Heart left ventricle (tissue), 16 donors: Measurements from ENCODE around the gene GNA14. TPM values are rescaled to one million over a fixed set of nuclear protein-coding genes. Genes with fewer than 3 reads are reported as not detected.

Source experiments
- ATAC-seq, 4 donors: fragments of 200-7000 bp; cut with Tn5 transposase; one replicate each; pipeline ENCODE4 v1.9.1; 2020 to 2022; ENCODE audit warnings: moderate library complexity in 4 of 4, mild to moderate bottlenecking in 3 of 4, moderate number of reproducible peaks in 1 of 4
- DNase-seq, 5 donors: peaks; one replicate each; pipeline ENCODE4 v3.0.0-alpha.2; 2020
- H3K27ac ChIP-seq, 12 donors: fragments of 200-600 bp; sonication (generic) in 4 of 12; one replicate each; pipeline versions ENCODE4 v1.5.0 to v1.8.0; 2016 to 2022; ENCODE audit warnings: mild to moderate bottlenecking in 2 of 12
- H3K27me3 ChIP-seq, 9 donors: fragments of 200-600 bp; sonication (generic) in 2 of 9; one replicate each; pipeline versions ENCODE4 v1.5.1 to v1.8.0; 2016 to 2022; ENCODE audit warnings: mild to moderate bottlenecking in 3 of 9
- H3K36me3 ChIP-seq, 9 donors: fragments of 200-600 bp; sonication (generic) in 2 of 9; one replicate each; pipeline versions ENCODE4 v1.5.0 to v1.8.0; 2018 to 2022; ENCODE audit warnings: mild to moderate bottlenecking in 2 of 9
- H3K4me1 ChIP-seq, 12 donors: fragments of 200-600 bp; sonication (generic) in 4 of 12; one replicate each; pipeline versions ENCODE4 v1.5.0 to v1.8.0; 2016 to 2022; ENCODE audit warnings: mild to moderate bottlenecking in 3 of 12
- H3K4me3 ChIP-seq, 12 donors: fragments of 200-600 bp; sonication (generic) in 4 of 12; one replicate each; pipeline versions ENCODE4 v1.5.0 to v1.8.0; 2017 to 2022; ENCODE audit warnings: mild to moderate bottlenecking in 9 of 12, moderate library complexity in 4 of 12
- H3K9me3 ChIP-seq, 12 donors: fragments of 200-600 bp; sonication (generic) in 4 of 12; one replicate each; pipeline versions ENCODE4 v1.5.0 to v1.8.0; 2016 to 2022; ENCODE audit warnings: mild to moderate bottlenecking in 1 of 12
- CTCF ChIP-seq, 12 donors: fragments of 200-600 bp; sonication (generic) in 4 of 12; IDR thresholded peaks; one replicate each; pipeline versions ENCODE4 v1.5.0 to v1.8.0; 2018 to 2022; ENCODE audit warnings: antibody characterized with exemption in 12 of 12, mild to moderate bottlenecking in 5 of 12
- POLR2A ChIP-seq, 2 donors: fragments of 450-650 bp; IDR thresholded peaks; one replicate each; pipeline ENCODE4 v1.6.1; 2017; ENCODE audit warnings: antibody characterized with exemption in 2 of 2, mild to moderate bottlenecking in 2 of 2, moderate library complexity in 2 of 2
- WGBS, 4 donors: extraction: QIAGEN DNeasy Blood & Tissue Kit in 2 of 4; methylation state at CpG; one replicate each; pipeline versions ENCODE4 v1.1.5 to v1.1.7; 2013 to 2018; 5-methylcytosine and 5-hydroxymethylcytosine counted together
- intact Hi-C, 10 donors: fragments of 100-400 bp; cut with DNase I; formaldehyde crosslinking; loops; one replicate each; pipeline versions ENCODE4 v1.11.1 to v1.14.2; 2022
- polyA plus RNA-seq, 2 donors: library from polyadenylated mRNA; stranded (reverse); fragments of 200-250 nt; gene quantifications; one replicate each; pipeline ENCODE4 v1.2.3, GENCODE V29; 2013
- total RNA-seq, 9 donors: library from RNA; depleted of rRNA in 2 of 9; stranded (reverse); fragments of >200 nt in 2 of 9; fragmentation: NEBNext Ultra II Directional in 3 of 9; extraction: Animal tissue kit (Norgen Biotek cat#: 25700) in 3 of 9; gene quantifications; one replicate each; pipeline versions ENCODE4 v1.1.0 to v1.2.4, GENCODE V29; 2016 to 2023
- donor health status: ischemic (EF 13 %, LVEDD 7.1; RV severe dilation, severe dysfunction).
- donor health status: healthy with polysubstance abuse.
- donor health status: DM: no; HTN: yes; CAD: no.
- donor health status: DM: no; HTN: no; CAD: no.
- donor health status: ischemic (EF 25% LVEDD 6.9; RV normal size, moderate dysfunction).
- donor health status: ischemic (EF 25% LVEDD 5.7; RV mildly dilated, moderate dysfunction).
- donor health status: healthy.
- donor health status: DM: yes; HTN: yes; CAD: no.
- donor health status: ischemic (EF 35%, LVEDD 5.7; RV mildly dilated, moderate dysfunction).
- donor health status: nonischemic (EF 11% LVEDD 7.7; RV severe dilation, severe dysfunction).
- donor health status: DM: yes; HTN: yes; CAD: no.
- donor health status: PGD.
- donor health status: ischemic (EF 29% LVEDD 5.4; RV normal size, mild dysfunction).
- donor health status: nonischemic (EF 23%, LVEDD 6.1; RV moderate dilation, normal function).

Gene GNA14
- total and polyA plus RNA-seq, 11 donors, result 0.38 to 6.5 (median 1.3) TPM

GRCh38 chr9:77680581-77680980, 32.5 kb upstream of the GNA14 start:
- no peak for DNase-seq
- intact Hi-C loops, result no loop called here
- H3K4me3 ChIP-seq, result no peak overlapping the region
- H3K27ac ChIP-seq, result no peak overlapping the region
- H3K27me3 ChIP-seq, result no peaks in the 10 kb centered on the region
- ATAC-seq, result no peak
- WGBS, 4 donors, result 67 to 77% (median 73%) methylated on average over 5 of the region's 5 CpGs
- peaks cover 0 to 3% (median 0%) of the 10 kb centered on the region in 12 donors for H3K9me3 ChIP-seq
- TF ChIP-seq POLR2A (IDR thresholded peaks at IDR 0.05) (no peak), CTCF (IDR thresholded peaks at IDR 0.05) (no peak)
- peaks cover 0 to 8% (median 0%) of the 10 kb centered on the region in 12 donors for H3K4me1 ChIP-seq
- H3K36me3 ChIP-seq, result no peaks in the 10 kb centered on the region

GRCh38 chr9:77679661-77680368, 31.7 kb upstream of the GNA14 start:
- ATAC-seq (no peak), DNase-seq (no peak)
- peaks cover 0 to under 1% (median 0%) of the 10 kb centered on the region in 12 donors for H3K9me3 ChIP-seq
- TF ChIP-seq CTCF (IDR thresholded peaks at IDR 0.05) (no peak), POLR2A (IDR thresholded peaks at IDR 0.05) (no peak)
- peaks cover 0 to 8% (median 0%) of the 10 kb centered on the region in 12 donors for H3K4me1 ChIP-seq
- no peak overlapping the region for H3K27ac ChIP-seq
- no peak overlapping the region for H3K4me3 ChIP-seq
- H3K27me3 ChIP-seq, result no peaks in the 10 kb centered on the region
- WGBS, 4 donors, result 67 to 77% (median 73%) methylated on average over 9 of the region's 9 CpGs
- no peaks in the 10 kb centered on the region for H3K36me3 ChIP-seq
- intact Hi-C loops, result no loop called here

GRCh38 chr9:77679088-77679487, 31.0 kb upstream of the GNA14 start:
- intact Hi-C loops, result no loop called here
- H3K27me3 ChIP-seq, result no peaks in the 10 kb centered on the region
- no peak overlapping the region for H3K4me3 ChIP-seq
- no peak for ATAC-seq
- no peaks in the 10 kb centered on the region for H3K36me3 ChIP-seq
- no peak for TF ChIP-seq CTCF (IDR thresholded peaks at IDR 0.05)
- TF ChIP-seq POLR2A (IDR thresholded peaks at IDR 0.05), result no peak
- no peak overlapping the region for H3K27ac ChIP-seq
- H3K4me1 ChIP-seq, result peaks cover 0 to 8% (median 0%) of the 10 kb centered on the region in 12 donors
- no peak for DNase-seq
- no peaks in the 10 kb centered on the region for H3K9me3 ChIP-seq
- 48 to 60% (median 54%) methylated on average over 2 of the region's 2 CpGs for WGBS, 4 donors

GRCh38 chr9:77677957-77678535, 29.9 kb upstream of the GNA14 start:
- Histone ChIP-seq H3K4me3 (no peak overlapping the region), H3K27ac (no peak overlapping the region), H3K4me1 (peaks cover 0 to 8% (median 0%) of the 10 kb centered on the region in 12 donors), H3K9me3 (no peaks in the 10 kb centered on the region), H3K27me3 (no peaks in the 10 kb centered on the region), H3K36me3 (no peaks in the 10 kb centered on the region)
- intact Hi-C loops, result no loop called here
- 79 to 90% (median 88%) methylated on average over 7 of the region's 7 CpGs for WGBS, 4 donors
- TF ChIP-seq CTCF (IDR thresholded peaks at IDR 0.05) (no peak), POLR2A (IDR thresholded peaks at IDR 0.05) (no peak)
- no peak for DNase-seq
- no peak for ATAC-seq
